Activated CD8-positive, alpha-beta memory T cell treated with anti-CD3 and anti-CD28 coated beads, Interleukin-2, amount 10 ng/mL, durations not matched to agents 7 days and 5 days (primary cell): ENCODE measurements around the gene DNAL1. TPM values are rescaled to one million over a fixed set of nuclear protein-coding genes. Genes with fewer than 3 reads are reported as not detected.
A peak's percentile ranks its signal among the peaks of the same experiment; 100 is the strongest.

Source experiments
- ATAC-seq: fragments of 150-1000 bp; cut with Tn5 transposase; one replicate; pipeline ENCODE4 v1.10.0; 2021; ENCODE audit warnings: moderate library complexity
- CTCF ChIA-PET: fragments of 350-600 bp; sonication (Branson Sonifier 250); formaldehyde crosslinking; loops from one replicate; lab custom pipeline; 2021; ENCODE audit warnings: antibody characterized with exemption; lab: Charles Lee
- DNase-seq: peaks from one replicate; pipeline ENCODE4 v3.0.0-alpha.2; 2020
- H3K27ac Mint-ChIP-seq: one replicate; pipeline ENCODE4 v1.8.0; 2021; ENCODE audit warnings: mild to moderate bottlenecking, mixed read lengths
- H3K27me3 Mint-ChIP-seq: one replicate; pipeline ENCODE4 v1.8.0; 2021; ENCODE audit warnings: mixed read lengths
- H3K36me3 Mint-ChIP-seq: one replicate; pipeline ENCODE4 v1.8.0; 2021; ENCODE audit warnings: mild to moderate bottlenecking, mixed read lengths
- H3K4me1 Mint-ChIP-seq: one replicate; pipeline ENCODE4 v1.8.0; 2021; ENCODE audit warnings: mixed read lengths
- H3K4me3 Mint-ChIP-seq: one replicate; pipeline ENCODE4 v1.8.0; 2021; ENCODE audit warnings: mild to moderate bottlenecking, moderate library complexity, mixed read lengths
- H3K9me3 Mint-ChIP-seq: one replicate; pipeline ENCODE4 v1.8.0; 2022; ENCODE audit warnings: low read depth, mixed read lengths
- total RNA-seq, 2 experiments: library from RNA; stranded (reverse); gene quantifications; one replicate each; pipeline ENCODE4 v1.2.3, GENCODE V29; 2021

The DNAL1 gene
- total RNA-seq, 2 experiments from 2014 or later = 8.8 to 9.1 TPM

DNA sequence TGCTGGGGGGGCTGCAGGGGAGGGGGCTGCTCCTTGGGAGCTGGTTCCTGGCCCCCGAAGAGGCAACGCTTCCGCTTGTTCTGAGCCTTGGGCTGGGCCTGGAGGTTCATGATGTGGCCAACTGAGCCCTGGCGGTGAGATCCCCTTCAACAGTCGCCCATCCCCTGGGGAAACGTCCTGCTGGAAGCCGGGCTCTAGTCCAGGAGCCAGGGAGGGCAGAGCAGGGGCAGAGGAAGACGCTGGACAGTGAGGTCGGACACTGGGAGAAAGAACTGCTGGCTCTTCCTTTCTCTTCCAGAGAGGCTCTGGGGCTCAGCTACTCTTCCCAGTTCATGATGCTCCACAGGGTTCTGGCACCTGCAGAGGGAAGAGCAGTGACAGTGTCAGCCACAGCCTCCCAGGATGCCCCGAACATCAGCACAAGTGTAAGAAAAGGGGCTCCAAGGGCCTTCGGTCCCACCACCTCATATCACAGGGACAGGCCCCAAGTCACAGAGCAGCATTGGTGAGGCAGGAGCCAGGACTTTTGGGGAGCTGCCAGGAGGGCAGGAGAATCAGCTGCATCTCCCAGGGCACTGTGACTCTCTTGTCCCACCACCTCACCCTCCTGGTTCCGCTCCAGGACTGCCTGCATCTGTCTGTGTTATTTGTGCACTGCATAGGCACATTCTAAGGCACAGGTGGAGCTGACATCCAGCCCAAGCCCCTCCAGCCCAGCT, 95.3 kb downstream of the DNAL1 start:
- ATAC-seq (no peak), DNase-seq (no peak)
- CTCF ChIA-PET = interaction anchor here (2.7 to 10.1 kb wide), 4 partner anchors 10 to 47 kb away, joined by 10 to 118 read pairs (median 54); no protein-coding TSS in a partner anchor
- peaks cover 58% of the 10 kb centered on the region for H3K4me1 Mint-ChIP-seq
- peak overlapping the region; percentile 92 for H3K27ac Mint-ChIP-seq
- peaks cover 25% of the 10 kb centered on the region for H3K36me3 Mint-ChIP-seq
- H3K9me3 Mint-ChIP-seq = no peaks in the 10 kb centered on the region
- no peak overlapping the region for H3K4me3 Mint-ChIP-seq
- no peaks in the 10 kb centered on the region for H3K27me3 Mint-ChIP-seq

DNA sequence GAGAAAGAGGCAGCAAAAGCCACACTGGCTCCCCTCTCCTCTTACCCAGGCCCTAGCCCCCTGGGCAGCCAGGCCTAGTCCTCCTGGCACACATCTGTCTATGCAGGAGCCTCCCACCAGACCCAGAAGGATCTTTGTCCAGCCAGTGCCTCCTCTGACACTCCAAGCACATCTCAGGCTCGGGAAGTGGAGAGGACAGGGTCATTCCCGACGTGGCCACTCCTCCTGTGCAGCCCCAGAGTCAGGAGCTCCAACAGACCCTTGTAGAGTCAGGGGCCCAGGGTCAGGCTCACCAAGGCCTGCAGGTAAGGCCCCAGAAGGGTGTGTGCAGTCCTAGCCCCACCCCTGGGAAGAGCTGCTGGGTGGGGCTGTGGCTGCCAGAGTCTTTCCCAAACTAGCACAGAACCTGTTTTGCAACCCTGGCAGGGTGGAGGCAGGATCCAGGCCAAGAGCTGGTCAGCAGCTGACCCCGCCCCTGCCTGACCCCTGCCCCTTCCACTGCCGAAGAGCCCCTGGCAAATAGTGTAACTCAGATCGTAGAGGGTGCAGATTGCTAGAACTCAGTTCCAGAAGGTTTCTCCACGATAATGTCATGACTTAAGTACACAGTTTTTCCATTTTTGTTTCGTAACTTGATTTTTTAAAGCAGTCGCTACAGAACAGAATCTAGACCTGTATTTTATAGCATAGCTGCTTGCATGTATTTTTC, 96.0 kb downstream of the DNAL1 start:
- peaks cover 65% of the 10 kb centered on the region for H3K4me1 Mint-ChIP-seq
- H3K27ac Mint-ChIP-seq = peak overlapping the region; percentile 92
- H3K4me3 Mint-ChIP-seq = peak overlapping the region; percentile 78
- peaks cover 21% of the 10 kb centered on the region for H3K36me3 Mint-ChIP-seq
- DNase-seq = no peak
- CTCF ChIA-PET = interaction anchor here (0.8 to 10.1 kb wide), 12 partner anchors 9 to 135 kb away, joined by 3 to 118 read pairs (median 14); a partner anchor contains a TSS
- H3K9me3 Mint-ChIP-seq = no peaks in the 10 kb centered on the region
- H3K27me3 Mint-ChIP-seq = no peaks in the 10 kb centered on the region
- ATAC-seq = no peak

DNA sequence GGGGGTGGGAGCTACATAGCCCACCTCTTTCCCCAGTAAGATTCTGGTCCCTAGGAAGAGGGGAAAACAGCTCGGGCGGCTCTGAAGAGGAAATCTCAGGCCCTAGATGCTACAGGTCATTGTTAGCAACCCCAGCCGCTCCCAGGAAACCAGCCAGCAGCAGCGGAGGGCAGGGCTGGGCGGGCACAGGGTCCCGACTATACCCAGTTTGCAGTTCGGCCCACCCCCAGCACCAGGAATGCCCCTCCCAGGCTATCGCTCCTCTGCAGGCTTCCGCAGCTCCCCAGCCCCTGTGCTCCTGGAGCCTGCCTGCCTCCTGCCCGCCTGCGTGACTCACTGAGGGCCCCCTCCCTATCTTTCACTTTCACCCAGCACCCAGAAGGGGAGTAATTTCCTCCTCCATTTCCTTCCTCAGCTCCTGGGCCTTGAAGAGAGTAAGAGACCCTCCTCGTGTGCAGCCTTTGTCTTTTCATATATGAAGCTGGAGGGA, 96.6 kb downstream of the DNAL1 start:
- DNase-seq = peak; percentile 83
- Mint-ChIP-seq H3K36me3 (peaks cover 18% of the 10 kb centered on the region), H3K9me3 (no peaks in the 10 kb centered on the region), H3K4me3 (peak overlapping the region; percentile 78), H3K4me1 (peaks cover 71% of the 10 kb centered on the region), H3K27ac (peak overlapping the region; percentile 92), H3K27me3 (no peaks in the 10 kb centered on the region)
- peak; percentile 71 for ATAC-seq
- CTCF ChIA-PET = interaction anchor here (0.8 to 10.1 kb wide), 15 partner anchors 8 to 149 kb away, joined by 3 to 118 read pairs (median 10); a partner anchor contains a TSS

DNA sequence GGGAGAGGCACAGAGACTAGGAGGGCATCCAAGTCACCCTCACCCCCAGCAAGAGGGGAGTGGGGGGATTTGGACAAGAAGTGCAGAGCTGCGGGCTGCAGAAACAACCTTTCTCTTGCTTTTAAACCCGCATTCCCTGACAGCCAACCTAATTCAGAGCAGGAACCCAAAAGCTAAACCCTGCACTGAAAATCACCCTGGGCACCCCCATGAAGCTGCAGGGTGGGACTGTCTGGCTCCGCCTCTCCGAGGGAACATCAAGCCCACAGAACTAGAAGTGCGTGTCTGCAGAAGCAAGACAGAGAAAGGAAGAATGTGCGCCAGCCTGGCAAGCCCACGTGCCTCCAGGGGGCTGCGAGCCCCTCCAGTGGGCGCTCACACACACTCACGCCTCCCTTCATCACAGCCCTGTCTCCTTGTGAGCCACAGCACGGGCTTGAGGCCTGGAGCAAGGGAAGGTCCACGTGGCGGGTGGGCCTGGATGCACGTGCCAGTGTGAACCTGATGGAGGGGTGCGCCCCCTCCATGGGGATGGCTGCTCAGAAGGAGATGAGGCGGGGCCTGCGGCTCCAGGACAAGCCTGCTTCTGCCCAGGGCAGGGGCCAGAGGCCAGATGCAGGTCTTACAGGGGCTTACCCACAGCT, 97.2 kb downstream of the DNAL1 start:
- Mint-ChIP-seq H3K4me1 (peaks cover 74% of the 10 kb centered on the region), H3K36me3 (peaks cover 13% of the 10 kb centered on the region), H3K4me3 (peak overlapping the region; percentile 78), H3K9me3 (no peaks in the 10 kb centered on the region), H3K27me3 (no peaks in the 10 kb centered on the region), H3K27ac (peak overlapping the region; percentile 92)
- CTCF ChIA-PET = interaction anchor here (0.8 to 10.1 kb wide), 17 partner anchors 8 to 148 kb away, joined by 3 to 118 read pairs (median 9); a partner anchor contains a TSS
- DNase-seq (peak; percentile 78), ATAC-seq (peak; percentile 56)

DNA sequence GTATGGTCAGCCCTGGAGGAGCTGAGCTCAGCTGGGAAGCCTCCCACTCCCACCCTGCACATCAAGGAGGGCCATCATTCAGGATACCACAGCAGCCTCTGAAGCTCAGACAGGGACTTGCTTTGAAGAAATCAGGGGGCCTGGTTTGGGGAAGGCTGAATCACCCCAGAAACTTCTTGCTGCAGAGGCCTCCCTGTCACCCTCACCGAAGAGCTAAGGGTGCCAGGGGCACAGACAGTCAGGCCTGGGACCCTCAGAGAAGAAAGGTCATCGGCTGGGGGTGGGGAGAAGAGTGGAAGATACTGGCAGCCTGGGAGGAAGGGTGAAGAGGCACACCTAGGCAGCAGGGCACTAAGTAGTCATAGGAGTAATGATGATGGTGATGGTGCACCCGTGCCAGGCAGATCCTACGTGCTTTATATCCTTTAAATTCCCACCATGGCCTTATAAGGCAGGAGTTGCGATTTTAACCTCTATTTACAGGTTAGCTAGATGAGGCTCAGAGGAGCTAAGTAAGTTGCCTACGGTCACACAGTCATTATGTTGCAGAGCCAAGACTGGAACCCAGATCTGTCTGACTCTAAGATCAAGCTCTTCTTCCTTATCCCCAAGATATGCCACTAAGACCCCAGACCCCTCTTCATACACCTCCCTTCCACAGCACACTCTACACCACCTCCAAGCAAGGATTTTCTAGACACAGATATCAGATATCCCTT, 97.9 kb downstream of the DNAL1 start:
- H3K27me3 Mint-ChIP-seq = no peaks in the 10 kb centered on the region
- H3K36me3 Mint-ChIP-seq = peaks cover 14% of the 10 kb centered on the region
- no peak for DNase-seq
- CTCF ChIA-PET = interaction anchor here (0.6 to 10.1 kb wide), 14 partner anchors 9 to 1394 kb away, joined by 3 to 118 read pairs (median 14); a partner anchor contains a TSS
- peak overlapping the region; percentile 78 for H3K4me3 Mint-ChIP-seq
- H3K27ac Mint-ChIP-seq = peak overlapping the region; percentile 92
- no peaks in the 10 kb centered on the region for H3K9me3 Mint-ChIP-seq
- ATAC-seq = no peak
- H3K4me1 Mint-ChIP-seq = peaks cover 79% of the 10 kb centered on the region

DNA sequence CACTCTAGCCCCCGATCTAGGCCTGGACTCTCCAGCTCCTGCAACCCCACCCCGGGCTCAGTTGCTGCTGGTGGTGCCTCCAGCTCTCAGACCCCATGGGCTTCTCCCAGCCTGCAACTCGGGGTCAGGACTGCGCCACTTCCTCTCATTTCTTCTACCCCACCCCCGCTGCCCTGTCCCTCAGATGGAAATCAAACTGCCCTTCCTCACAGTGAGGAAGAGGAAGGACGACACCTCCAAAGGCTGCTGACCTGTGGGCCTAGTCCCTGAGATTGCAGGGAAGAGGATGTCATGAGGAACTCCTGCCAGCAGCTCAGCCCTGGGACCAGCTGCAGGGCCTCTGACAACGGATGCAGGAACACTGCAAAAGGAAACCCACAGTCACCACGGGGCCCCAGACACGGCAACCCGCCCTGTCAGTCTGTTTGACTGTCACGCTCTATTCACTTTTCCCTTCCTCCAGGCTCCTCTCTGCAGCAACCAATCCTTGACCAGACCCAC, 98.7 kb downstream of the DNAL1 start:
- H3K27ac Mint-ChIP-seq = peak overlapping the region; percentile 92
- DNase-seq = peak; percentile 88
- H3K4me3 Mint-ChIP-seq = peak overlapping the region; percentile 78
- no peaks in the 10 kb centered on the region for H3K9me3 Mint-ChIP-seq
- CTCF ChIA-PET = interaction anchor here (0.6 to 10.1 kb wide), 15 partner anchors 8 to 208 kb away, joined by 3 to 118 read pairs (median 9); a partner anchor contains a TSS
- H3K36me3 Mint-ChIP-seq = peaks cover 15% of the 10 kb centered on the region
- H3K4me1 Mint-ChIP-seq = peaks cover 87% of the 10 kb centered on the region
- peak; percentile 59 for ATAC-seq
- H3K27me3 Mint-ChIP-seq = no peaks in the 10 kb centered on the region

DNA sequence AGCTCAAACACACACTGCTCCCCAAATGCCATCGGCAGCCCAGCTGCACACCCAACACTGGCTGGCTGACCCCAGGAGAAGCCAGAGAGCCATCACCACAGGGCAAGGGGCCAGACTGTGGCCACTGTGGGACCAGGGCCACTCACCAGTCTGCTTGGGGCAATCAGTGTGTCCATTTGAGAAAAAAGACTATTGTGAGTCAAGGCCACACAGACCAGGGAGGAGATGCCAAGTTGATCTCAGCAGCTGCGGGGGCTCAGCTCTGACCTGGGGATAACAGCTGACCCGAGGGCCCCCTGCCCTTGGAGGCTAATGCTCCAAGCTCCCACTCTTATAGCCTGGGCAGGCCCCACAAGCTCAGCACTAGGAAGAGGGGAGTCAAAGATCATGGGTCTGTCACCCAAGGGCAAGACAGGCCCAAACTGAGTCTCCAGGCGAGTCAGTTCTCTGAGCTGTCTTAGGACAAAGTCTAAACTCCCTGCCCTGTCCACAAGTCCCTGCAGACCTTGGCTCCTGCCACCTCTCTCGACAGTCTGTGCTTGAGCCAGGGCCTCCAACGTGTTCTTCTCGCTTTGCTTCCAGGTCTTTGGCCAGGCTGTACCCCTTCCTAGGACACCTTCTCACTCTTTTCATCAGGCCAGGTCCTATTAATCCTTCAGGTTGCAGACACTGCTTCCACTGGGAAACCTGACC, 99.5 kb downstream of the DNAL1 start:
- Mint-ChIP-seq H3K4me3 (peak overlapping the region; percentile 78), H3K4me1 (peaks cover 95% of the 10 kb centered on the region), H3K9me3 (no peaks in the 10 kb centered on the region), H3K36me3 (peaks cover 14% of the 10 kb centered on the region), H3K27me3 (no peaks in the 10 kb centered on the region), H3K27ac (peak overlapping the region; percentile 92)
- ATAC-seq (no peak), DNase-seq (no peak)
- CTCF ChIA-PET = interaction anchor here (1.3 to 10.1 kb wide), 10 partner anchors 10 to 85 kb away, joined by 3 to 118 read pairs (median 12); a partner anchor contains a TSS

DNA sequence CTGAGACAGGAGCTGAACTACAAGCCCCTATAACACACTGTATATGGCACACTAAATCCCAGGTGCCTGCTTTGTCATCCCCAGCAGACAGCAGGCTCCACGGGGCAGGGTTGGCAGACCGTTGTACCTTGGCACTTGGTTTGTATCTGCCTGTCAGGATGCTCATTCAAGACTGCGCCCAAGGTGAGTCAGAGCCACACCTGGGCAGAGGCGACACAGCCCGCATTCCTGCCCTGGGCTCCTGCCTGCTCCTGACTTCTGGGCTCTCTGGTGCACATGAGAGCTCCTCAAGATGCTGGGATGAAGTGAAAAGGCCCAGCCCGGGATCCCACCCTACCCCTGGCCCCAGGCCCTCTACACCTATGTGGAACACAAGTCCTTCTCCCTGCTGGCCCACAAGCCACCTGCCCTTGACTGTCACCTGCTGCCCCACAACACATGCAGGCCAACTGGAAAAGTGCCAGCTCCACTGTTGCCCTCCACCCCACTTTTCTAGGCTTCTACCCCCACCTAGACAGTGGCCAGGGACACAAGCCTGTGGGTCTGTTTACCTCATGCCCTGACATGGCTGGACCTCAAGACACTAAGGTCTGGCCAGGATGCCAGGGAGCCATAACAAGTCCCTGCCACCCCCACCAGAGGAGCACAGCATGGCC, 100.2 kb downstream of the DNAL1 start:
- no peak for ATAC-seq
- no peaks in the 10 kb centered on the region for H3K9me3 Mint-ChIP-seq
- H3K27me3 Mint-ChIP-seq = no peaks in the 10 kb centered on the region
- H3K27ac Mint-ChIP-seq = peak overlapping the region; percentile 92
- H3K4me1 Mint-ChIP-seq = peaks cover 99% of the 10 kb centered on the region
- no peak for DNase-seq
- peaks cover 11% of the 10 kb centered on the region for H3K36me3 Mint-ChIP-seq
- CTCF ChIA-PET = interaction anchor here (1.3 to 10.1 kb wide), 9 partner anchors 10 to 84 kb away, joined by 3 to 118 read pairs (median 18); a partner anchor contains a TSS
- H3K4me3 Mint-ChIP-seq = peak overlapping the region; percentile 78

DNA sequence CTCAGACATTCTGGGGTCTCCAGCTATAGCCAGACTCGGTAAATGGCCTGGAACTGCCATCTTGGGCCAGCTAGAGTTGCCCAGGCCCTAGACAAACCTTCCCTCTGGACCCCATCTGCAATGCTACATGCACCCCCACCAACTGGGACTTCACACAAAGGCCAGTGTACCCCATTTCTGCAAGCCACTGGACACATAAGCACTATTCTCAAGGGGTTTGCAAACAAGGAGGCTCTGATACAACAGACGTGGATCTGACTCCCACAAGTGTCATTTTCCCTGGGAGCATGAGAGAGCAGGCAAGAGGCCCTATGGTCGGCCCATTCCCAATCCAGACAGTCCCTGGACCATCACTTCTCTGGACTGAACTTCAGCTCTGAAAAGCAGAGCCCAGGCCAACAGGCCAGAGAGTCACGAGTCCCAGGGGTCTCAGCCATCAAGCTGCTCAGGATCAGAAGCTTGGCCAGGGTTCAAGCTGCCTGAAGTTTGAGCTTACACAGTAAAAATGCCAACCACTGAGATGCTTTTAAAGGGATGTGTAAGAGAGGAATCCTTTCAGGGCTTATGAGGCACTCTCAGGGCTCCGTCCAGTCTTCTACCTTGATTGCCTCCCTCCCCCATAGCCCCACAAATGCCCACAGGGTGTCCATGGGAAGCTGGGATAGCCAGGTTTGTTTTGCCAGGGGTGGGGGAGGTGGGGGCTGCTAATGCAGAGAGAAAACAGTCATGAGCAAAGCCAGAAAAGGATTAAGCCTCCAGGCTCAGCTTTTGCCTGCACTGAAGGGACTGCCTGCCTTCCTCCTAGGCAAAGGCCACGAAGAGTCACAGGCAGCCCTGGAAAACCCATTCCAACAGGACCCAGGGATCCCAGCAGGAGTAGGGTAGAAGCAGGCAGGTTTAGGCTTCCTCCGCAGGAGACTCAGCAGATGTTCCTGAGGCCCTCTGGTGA, 101.1 kb downstream of the DNAL1 start:
- H3K4me1 Mint-ChIP-seq = peaks cover 99% of the 10 kb centered on the region
- ATAC-seq = no peak
- H3K27me3 Mint-ChIP-seq = no peaks in the 10 kb centered on the region
- no peak for DNase-seq
- no peak overlapping the region for H3K4me3 Mint-ChIP-seq
- peaks cover 10% of the 10 kb centered on the region for H3K36me3 Mint-ChIP-seq
- CTCF ChIA-PET = interaction anchor here (0.8 to 10.1 kb wide), 7 partner anchors 9 to 81 kb away, joined by 3 to 118 read pairs (median 5); a partner anchor contains a TSS
- H3K9me3 Mint-ChIP-seq = no peaks in the 10 kb centered on the region
- H3K27ac Mint-ChIP-seq = peak overlapping the region; percentile 92

DNA sequence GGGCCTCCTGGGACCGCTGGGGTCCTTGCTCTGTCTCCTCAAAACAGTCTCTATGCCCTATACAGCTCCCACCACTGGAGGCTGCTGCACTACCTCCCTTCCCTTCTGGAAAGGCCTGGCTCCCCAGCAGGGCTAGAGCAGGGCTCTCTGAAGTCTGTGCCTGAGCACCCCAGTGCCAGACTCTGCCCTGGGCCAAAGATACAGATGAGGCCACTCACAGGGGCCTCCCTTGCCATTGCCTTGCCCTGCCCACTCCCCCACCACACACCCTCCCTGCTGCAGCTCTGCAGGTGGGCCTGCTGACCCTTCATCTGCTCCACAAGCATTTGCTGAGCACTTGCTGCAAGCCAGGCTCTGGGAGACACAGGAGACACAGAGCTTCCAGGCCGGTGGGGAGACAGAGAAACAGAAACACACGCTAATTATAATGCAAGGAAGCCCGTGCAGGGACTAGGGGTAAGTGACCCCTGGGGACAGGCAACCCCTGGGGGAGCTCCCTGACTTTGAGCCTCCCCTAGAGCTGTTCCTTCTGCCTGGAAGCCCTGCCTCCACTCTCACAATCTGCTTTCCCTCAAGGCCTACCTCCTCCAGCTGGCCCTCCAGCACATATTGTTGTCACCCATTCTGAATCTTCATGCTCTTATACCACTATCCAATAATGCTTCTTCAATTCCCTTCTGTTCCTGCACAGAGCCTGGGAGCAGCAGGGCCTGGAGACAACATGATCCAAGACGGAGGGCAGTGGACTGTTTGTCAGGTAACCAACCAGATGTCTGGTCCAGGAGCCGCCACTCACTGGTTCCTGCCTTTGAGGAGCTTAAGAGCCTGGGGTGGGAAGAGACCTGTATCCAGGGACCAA, 102.0 kb downstream of the DNAL1 start:
- Mint-ChIP-seq H3K27me3 (no peaks in the 10 kb centered on the region), H3K27ac (peak overlapping the region; percentile 92), H3K4me1 (peaks cover 99% of the 10 kb centered on the region), H3K4me3 (peak overlapping the region; percentile 29), H3K36me3 (peaks cover 10% of the 10 kb centered on the region), H3K9me3 (no peaks in the 10 kb centered on the region)
- CTCF ChIA-PET = interaction anchor here (0.8 to 10.1 kb wide), 6 partner anchors 8 to 80 kb away, joined by 3 to 118 read pairs (median 40); a partner anchor contains a TSS
- DNase-seq = no peak
- ATAC-seq = no peak
